HFF-Myc (cell line): ENCODE measurements around the gene B4GALT1.

ENCODE experiments used
- DNase-seq: peaks from one replicate; pipeline ENCODE4 v3.0.0-alpha.2; 2011; ENCODE audit warnings: low read depth; ENCODE audit errors: extremely low read depth
- H3K4me3 ChIP-seq: replicated peaks from 2 replicates; pipeline ENCODE4 v1.5.1; 2011; ENCODE audit warnings: low read depth, mild to moderate bottlenecking, control low read depth, low read length
- TF ChIP-seq, protein P1 (sequence below): IDR thresholded peaks from 2 replicates; pipeline ENCODE4 v1.5.1; 2012; ENCODE audit warnings: mild to moderate bottlenecking, low read depth, low read length, control low read depth; ENCODE audit errors: missing control alignments

The B4GALT1 gene

DNA sequence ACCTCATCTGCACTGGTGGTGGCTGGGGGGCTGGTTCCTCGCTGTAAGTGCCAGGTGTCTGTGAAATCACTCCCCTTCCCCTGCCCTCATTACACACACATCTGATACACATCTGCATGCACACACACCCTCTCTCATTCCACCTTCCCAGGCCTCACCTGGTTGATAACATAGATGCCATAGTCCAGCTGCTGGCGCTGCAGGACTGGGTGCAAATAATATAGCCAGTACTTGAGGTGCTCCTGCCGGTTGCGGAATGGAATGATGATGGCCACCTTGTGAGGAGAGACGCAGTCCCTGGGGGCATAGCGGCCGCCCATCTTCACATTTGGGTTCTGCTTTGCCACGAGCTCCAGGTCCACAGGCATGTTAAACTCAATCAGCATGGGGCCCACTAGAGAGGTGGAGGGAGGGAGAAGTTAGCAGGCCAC, 32.1 kb downstream of the B4GALT1 start:
- TF ChIP-seq, protein P1, sequence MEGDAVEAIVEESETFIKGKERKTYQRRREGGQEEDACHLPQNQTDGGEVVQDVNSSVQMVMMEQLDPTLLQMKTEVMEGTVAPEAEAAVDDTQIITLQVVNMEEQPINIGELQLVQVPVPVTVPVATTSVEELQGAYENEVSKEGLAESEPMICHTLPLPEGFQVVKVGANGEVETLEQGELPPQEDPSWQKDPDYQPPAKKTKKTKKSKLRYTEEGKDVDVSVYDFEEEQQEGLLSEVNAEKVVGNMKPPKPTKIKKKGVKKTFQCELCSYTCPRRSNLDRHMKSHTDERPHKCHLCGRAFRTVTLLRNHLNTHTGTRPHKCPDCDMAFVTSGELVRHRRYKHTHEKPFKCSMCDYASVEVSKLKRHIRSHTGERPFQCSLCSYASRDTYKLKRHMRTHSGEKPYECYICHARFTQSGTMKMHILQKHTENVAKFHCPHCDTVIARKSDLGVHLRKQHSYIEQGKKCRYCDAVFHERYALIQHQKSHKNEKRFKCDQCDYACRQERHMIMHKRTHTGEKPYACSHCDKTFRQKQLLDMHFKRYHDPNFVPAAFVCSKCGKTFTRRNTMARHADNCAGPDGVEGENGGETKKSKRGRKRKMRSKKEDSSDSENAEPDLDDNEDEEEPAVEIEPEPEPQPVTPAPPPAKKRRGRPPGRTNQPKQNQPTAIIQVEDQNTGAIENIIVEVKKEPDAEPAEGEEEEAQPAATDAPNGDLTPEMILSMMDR = no peak
- DNase-seq = no peak
- H3K4me3 ChIP-seq = no peak overlapping the region

DNA sequence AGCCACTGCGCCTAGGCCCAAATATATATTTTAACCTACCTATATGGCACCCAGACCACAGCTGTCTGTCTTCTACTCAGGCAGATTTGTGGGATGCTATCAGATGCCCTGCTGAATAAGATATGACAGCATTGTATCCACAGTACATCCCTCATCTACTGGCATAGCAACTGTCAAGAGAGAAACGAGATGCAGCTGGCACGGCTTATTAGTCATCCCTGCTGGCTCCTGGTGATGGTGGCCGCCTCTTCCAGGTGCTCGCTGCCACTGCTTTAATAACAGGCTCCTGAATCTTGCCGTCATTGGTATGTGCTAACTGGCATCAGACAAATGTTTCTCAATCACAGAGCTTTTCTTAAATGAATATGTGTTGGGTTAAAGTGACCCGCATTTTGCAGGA, 34.0 kb downstream of the B4GALT1 start:
- DNase-seq = no peak
- no peak overlapping the region for H3K4me3 ChIP-seq
- TF ChIP-seq, protein P1 = no peak

DNA sequence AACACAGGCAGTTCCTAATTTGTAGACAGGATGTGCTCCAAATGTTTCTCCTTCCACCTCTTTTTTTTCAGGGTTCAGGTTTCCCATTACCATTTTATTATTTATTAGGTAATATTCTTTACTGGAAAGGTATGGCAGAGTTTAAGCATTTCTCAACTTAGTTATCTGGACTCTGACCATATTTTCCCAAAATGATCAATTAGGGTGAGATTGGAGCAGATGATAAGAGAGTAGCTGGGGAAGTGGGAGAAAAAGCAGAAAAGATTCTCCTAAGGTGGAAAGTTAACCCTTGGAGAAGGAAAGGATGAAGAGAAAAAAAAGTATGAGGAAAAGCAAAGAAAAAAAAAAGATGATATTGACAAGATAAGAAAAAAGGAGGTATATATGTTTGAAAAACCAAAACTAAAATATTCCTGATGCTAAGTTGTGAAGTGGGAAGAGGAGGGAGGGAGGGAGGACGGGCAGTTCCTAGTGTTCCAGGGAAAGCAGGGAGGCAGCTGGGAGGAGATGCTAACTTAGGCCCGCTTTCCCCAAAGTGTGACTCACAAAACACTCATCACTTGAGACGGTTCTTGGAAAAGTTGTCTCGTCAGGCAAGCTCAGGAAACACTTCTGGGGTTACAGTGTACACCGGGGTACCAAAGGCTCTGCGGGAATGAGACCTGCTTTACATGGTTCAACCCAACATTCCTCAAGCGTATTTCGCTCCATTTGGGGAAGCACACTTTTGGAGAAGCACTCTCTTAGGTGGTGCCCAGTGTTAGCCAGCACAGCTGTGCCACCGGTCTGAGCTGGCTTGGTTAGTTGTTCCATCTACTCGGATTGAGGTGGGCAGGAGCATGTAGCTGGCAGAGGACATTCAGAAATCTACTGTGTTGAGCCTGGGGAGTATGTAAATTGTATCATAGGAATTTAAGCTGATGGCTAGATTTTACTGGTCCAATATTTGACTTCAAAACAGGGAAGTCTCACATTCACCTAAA, 35.1 kb downstream of the B4GALT1 start:
- TF ChIP-seq, protein P1 = no peak
- H3K4me3 ChIP-seq = no peak overlapping the region
- DNase-seq = peak; percentile 49

DNA sequence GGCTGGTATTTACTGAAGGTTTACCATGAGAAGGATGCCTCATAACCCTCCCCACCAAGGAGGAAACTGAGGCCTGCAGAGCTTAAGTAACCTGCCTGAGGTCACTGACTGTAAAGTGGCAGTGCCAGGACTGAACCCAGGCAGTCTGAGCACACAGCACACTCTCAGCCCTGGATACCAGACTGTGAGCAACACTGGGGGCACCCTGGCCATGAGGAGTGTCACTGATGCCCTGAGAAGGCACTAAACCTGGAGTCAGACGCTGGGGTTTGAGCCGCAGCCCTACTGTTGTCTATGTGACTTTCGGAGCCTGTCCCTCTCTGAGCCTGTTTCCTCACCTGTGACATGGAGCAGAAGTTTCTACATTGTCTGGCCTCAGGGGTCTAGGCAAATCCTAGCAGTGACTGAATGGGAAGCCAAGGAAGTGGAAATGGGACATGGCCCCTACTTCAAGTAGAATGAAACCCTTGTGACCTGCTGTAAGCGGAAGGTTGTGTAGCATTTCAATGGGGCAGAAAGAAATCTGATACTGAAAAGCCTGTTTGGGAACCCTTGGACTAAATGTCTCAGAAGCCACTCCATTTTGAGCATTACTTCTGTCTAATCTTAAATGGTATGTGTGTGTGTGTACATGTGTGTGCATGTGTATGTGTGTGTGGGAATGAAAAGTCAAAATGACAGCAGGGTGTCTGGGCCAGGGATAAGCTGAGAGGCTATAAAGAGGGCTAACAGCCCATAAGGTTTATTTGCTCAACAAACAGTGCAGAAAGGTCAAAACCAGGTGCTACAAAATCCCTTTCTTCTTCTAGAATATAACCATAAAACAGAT, 36.0 kb downstream of the B4GALT1 start:
- DNase-seq = no peak
- TF ChIP-seq, protein P1 = no peak
- no peak overlapping the region for H3K4me3 ChIP-seq

DNA sequence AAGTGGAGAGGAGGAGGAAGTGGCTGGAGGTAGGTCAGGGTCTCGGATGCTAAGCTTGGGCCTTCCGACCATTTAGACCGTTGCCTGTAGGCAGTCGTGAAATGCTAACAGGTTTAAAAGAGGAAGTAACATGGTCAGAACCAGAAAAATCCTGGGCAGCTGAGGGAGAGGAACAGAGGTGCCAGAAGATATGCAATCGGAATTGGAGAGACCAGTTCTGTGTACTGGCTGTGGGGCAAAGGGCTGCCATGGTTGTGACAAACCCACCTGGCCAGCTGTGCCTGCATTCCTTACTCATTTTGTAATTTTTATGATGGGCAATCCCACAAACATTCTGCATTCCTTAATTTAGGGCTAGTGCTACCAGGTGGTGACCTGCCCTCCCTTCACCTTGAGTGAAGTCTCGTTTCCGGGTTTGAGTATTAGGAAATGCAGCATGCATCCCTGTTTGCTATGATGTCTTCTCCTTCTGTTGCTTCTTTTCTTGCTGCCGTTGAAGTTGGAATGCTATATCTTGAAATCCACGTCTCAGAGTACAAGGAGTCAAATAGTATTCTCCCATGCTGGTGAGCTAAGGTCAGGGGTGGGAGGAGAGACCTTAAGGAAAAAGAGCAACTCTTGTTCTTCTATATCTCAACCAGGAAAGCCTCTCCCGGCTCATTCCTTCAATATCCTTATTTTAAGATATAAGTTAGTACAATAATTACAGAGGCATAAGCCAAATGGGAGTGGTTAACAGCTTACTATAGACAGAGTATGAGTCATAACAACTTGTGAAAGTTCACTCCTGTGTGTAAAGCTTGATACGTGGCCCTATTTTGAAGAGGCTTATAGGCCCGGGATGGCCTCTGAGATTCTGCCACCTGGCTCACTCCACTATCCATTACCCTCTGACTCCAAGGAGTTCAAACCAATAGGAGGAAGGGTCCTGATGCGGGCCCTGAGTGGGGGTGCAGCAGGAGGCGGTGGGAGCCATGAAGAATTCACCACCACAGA, 37.0 kb downstream of the B4GALT1 start:
- TF ChIP-seq, protein P1 = no peak
- DNase-seq = no peak
- H3K4me3 ChIP-seq = no peak overlapping the region
